Measurements from ENCODE around the gene CACNG7. TPM values are rescaled to one million over a fixed set of nuclear protein-coding genes. Genes with fewer than 3 reads are reported as not detected.

The CACNG7 gene
- polyA plus RNA-seq, 1 donor = 0.10 TPM

GRCh38 chr19:53951947-53952346, 42.9 kb downstream of the CACNG7 start:
- no peak for DNase-seq (ENCODE audit: low read depth)

DNA sequence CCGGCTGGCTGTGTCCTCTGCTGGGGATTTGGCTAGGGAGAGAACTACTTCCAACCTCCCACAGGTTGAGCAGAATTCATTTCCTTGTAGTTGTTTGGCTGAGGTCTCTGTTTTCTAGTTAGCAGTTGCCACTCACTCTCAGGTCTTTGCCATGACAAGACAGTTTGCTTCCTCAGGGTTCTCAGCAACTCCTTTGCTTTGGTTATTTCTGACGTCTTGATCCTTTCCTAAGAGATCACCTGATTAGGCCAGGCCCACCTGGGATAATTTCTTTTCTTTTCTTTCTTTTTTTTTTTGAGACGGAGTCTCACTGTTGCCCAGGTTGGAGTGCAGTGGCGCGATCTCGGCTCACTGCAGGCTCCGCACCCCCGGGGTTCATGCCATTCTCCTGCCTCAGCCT, 44.3 kb downstream of the CACNG7 start:
- DNase-seq (ENCODE audit: low read depth) = no peak

GRCh38 chr19:53957448-53958167, 48.5 kb downstream of the CACNG7 start:
- no peak for DNase-seq (ENCODE audit: low read depth)

DNA sequence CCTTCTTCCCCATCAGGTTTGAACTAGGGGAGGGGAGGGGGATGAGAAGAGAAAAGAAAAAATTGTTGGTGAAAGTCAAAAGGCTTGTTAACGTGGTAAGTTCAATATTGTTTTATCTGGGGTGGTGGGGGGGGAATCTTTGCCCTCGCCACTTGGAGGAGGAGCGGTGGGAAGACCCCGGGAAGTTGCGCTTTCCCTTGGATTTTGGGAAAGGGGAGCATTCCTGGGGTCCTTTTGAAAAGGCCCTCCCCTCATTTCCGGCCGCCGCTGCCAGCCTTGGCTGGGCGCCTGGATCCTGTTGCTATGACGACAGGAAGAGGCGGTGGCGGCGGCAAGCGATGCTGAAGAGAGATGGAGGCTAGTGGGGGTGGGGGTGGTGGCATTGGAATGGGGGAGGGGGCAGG, 49.1 kb downstream of the CACNG7 start:
- DNase-seq (ENCODE audit: low read depth) = no peak

- DNase-seq (ENCODE audit: low read depth) = no peak
These were observed 50.0 kb downstream of the CACNG7 start for GRCh38 chr19:53958823-53959757.

DNA sequence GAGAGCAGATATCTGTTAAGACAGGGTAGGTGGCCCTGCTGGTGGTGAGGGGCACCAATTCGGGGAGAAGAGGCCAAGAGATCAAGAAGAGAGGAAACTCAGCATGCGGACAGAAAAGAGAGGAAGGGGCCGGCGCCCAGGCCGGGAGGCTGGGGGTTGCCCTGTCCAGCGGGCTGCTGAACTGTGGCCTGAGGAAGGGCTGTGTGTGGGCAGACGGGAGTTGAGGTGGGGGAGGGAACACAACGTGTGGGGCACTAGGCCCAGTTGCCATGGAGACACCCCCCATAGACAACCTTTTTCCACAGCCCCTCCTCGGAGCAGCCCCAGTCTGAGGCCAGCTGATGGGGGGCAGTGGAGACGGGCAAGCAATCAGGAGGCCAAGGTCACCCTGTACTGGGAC, 51.1 kb downstream of the CACNG7 start:
- DNase-seq (ENCODE audit: low read depth) = no peak

DNA sequence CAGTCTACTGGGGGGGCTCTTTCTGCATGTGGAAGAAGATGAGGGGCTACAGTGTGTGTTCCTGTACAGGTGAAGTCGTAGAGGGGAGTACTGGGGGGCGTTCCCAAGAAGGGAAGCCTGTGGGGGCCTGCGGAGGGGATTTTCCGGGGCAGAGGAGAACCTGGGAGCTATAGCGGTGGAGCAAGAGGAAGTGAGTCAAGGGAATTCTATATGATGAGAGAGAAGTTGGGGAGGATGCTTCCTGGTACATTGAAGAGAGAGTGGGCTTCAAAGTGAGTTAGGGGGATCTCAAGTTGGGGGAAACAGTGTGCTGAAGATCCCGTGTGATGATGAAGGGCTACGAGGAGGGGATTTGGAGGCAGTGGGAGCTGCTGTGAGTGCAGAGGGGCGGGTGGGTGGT, 51.8 kb downstream of the CACNG7 start:
- no peak for DNase-seq (ENCODE audit: low read depth)

GRCh38 chr19:53961523-53962356, 52.7 kb downstream of the CACNG7 start:
- no peak for DNase-seq (ENCODE audit: low read depth)

DNA sequence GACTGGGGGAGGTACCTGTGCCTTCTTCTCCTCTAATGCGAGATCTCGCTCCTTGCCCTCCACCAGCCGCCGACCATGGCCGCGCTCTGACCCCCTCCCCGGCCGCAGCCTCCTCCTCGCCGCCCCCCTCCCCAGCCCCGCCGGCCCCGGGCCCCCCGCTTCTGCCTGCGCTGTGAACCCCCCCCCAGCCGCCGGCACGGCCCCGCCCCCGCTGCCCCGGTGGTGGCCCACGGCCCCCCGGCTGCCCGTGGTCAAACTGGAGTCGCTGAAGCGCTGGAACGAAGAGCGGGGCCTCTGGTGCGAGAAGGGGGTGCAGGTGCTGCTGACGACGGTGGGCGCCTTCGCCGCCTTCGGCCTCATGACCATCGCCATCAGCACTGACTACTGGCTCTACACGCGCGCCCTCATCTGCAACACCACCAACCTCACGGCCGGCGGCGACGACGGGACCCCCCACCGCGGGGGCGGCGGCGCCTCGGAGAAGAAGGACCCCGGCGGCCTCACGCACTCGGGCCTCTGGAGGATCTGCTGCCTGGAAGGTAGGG, 53.9 kb downstream of the CACNG7 start, which contains the start of gene CACNG8:
Gene CACNG8 (plus strand): TSS at position 51 of the 545 bp plus-strand sequence.
- DNase-seq (ENCODE audit: low read depth) = no peak

GRCh38 chr19:53965091-53965490, 56.0 kb downstream of the CACNG7 start:
- no peak for DNase-seq (ENCODE audit: low read depth)

DNA sequence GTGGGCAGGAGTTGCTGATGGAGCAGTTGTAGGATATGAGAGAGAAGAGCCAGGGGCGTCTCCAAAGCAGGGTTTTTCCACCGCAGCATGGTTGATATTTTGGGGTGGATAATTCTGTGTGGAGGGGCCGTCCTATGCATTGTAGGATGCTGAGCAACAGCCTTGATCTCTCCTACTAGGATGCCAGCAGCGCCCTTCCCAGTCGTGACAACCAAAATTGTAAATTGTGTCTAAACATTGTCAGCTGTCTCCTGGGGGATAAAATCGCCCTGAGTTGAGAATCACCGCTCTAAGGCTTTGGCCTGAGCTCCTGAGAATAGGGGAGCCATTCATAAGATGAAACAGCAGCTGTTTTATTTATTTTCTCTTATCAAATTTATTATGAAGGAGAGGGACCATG, 57.9 kb downstream of the CACNG7 start:
- no peak for DNase-seq (ENCODE audit: low read depth)

DNA sequence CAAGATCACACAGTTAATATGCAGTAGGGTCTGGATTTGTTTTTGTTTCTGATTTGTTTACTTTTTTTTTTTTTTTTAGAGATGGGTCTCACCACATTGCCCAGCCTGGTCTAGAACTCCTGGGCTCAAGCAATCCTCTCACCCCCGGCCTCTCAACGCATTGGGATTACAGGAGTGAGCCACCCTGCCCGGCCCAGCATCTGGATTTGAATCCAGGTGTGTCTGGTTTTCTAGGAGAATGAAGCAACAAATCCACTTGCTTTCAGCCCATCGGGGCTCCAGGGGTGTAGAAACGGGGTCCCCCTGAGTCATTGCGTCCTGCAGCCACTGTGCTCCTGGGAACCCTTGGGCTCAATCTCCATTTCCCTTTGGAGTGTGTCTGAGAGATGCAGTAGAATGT, 60.3 kb downstream of the CACNG7 start:
- DNase-seq (ENCODE audit: low read depth) = no peak

- DNase-seq (ENCODE audit: low read depth) = no peak
These were observed 62.6 kb downstream of the CACNG7 start for GRCh38 chr19:53971673-53972072.

GRCh38 chr19:53977429-53977990, 68.4 kb downstream of the CACNG7 start:
- peak; percentile 72 for DNase-seq (ENCODE audit: low read depth)

GRCh38 chr19:53977991-53978731, 69.1 kb downstream of the CACNG7 start:
- DNase-seq (ENCODE audit: low read depth) = no peak

DNA sequence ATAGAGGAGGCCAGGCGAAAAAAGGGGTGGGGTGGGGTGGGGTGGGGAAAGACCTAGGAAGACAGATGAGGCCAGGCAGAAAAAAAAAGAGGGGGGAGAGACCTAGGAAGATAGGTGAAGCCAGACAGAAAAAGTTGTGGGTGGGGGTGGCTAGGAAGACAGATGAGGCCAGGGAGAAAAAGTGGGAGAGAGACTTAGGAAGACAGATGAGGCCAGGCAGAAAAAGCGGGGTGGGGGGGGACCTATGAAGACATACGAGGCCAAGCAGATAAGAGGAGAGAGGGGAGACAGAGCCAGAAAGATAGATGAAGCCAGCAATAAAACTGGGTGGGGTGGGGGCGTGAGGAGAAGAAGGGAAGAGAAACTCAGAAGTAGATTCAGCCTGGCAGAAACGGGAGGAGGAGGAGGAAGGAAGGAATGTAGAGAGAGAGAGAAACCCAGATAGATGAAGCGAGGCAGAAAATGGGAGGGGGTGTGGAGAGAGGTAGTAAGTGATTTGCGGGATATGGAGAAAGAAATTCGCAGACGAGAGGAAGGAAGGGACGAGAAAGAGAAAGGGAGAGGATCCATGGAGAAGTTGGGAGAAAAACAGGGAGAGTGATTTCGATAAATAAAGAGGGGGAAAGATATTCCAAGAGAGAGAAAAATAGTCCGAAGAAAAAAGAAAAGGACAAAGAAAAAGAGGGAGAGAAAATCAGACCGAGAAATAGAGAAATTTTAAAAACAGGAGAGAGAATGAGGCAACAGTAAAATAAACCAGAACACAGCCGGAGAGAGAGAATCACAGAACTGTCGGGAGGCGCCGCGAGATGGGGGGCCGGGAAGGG, 70.1 kb downstream of the CACNG7 start:
- DNase-seq (ENCODE audit: low read depth) = no peak

GRCh38 chr19:53980539-53981375, 71.7 kb downstream of the CACNG7 start:
- no peak for DNase-seq (ENCODE audit: low read depth)

DNA sequence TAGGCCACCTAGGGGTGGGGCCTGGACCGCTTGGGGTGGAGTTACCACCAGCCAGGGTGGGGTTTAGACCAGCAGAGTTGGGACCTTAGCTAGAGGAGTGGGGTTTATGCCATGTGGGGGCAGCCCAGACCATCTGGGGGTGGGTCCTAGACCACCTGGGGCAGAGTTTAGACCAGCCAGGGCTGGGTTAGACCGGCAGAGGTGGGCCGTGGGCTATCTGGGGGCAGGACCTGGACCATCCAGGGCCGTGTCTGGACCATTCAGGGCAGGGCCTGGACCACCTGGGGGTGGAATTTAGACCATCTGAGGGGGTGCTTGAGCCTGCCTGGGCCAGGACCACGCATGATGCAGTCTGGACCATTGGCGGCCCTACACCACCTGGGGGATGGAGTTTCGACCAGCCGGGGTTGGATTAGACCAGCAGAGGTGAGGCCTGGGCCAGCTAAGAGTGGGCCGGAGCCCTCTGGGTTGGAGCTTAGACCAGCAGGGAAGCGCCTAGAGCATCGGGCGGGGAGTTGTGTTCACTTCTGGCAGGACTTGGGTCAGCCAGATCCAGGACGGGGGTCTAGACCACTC, 72.4 kb downstream of the CACNG7 start:
- no peak for DNase-seq (ENCODE audit: low read depth)

All from forelimb muscle (tissue), 1 donor.